GM19193 (cell line): ENCODE measurements around the gene S100A16.

Experiments
- POLR2A ChIP-seq: IDR thresholded peaks from 4 replicates; pipeline ENCODE4 v1.6.1; 2011; ENCODE audit not compliant: insufficient read depth, insufficient read length; ENCODE audit errors: extremely low read depth

S100A16 gene

GRCh38 chr1:153646672-153647345, 33.9 kb upstream of the S100A16 start:
- TF ChIP-seq POLR2A, result no peak

- no peak for TF ChIP-seq POLR2A
Observed at GRCh38 chr1:153643816-153644215, 30.9 kb upstream of the S100A16 start.

- TF ChIP-seq POLR2A, result no peak
Observed at GRCh38 chr1:153643100-153643499, 30.2 kb upstream of the S100A16 start.

GRCh38 chr1:153642161-153642560, 29.2 kb upstream of the S100A16 start:
- no peak for TF ChIP-seq POLR2A

DNA sequence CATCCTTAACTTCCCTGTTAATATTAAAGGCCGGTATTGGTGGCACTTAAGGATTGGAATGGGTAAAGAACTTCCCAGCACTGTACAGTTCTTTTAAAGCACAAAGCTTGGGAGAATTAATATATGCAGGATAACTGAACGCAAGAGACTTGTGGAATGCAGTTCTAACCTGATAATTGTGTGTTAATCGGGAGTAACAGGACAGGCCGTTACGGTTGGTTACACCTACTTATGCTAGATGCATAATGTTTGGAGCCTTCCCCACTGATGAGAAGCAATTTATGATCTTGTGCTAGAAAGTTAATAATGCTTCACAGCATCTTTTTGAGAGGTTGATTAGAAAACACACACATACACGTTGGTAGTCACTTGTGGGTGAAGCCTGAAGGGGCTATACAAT, 27.9 kb upstream of the S100A16 start:
- TF ChIP-seq POLR2A, result no peak

- TF ChIP-seq POLR2A, result no peak
Observed at GRCh38 chr1:153639280-153639679, 26.3 kb upstream of the S100A16 start.

- TF ChIP-seq POLR2A, result no peak
Observed at GRCh38 chr1:153638261-153638660, 25.3 kb upstream of the S100A16 start.

DNA sequence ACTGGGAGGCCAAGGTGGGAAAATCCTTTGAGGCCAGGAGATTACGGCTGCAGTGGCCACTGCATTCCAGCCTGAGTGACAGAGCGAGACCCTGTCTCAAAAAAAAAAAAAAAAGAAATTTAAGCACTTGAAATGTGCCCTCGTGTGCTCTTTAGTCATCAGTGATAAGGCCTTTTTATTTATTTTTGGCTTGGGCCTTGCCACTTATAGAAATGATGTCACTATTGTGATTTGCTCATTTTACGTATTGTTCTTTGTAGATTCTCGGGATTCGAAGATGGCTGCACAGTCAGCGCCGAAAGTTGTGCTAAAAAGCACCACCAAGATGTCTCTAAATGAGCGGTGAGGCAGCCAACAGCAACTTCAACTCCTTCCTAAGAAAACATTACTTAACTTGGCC, 23.4 kb upstream of the S100A16 start:
- TF ChIP-seq POLR2A, result no peak

DNA sequence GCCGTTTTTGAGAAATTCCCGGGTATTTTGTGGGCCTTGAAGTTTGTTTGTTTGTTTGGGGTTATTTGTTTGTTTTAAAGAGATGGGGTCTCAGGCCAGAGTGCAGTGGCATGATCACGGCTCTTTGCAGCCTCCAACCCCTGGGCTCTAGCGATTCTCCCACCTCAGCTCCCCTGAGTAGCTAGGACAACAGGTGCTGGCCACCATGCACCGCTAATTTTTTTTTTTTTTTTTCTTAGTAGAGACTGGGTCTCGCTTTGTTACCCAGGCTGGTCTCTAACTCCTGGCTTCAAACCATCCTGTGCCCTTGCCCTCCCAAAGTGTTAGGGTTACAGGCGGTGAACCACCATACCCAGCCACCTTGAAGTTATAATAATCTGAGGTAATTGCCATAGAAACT, 22.9 kb upstream of the S100A16 start:
- TF ChIP-seq POLR2A, result no peak

- peak; percentile 97 for TF ChIP-seq POLR2A
Observed at GRCh38 chr1:153633754-153634665, 21.1 kb upstream of the S100A16 start, which contains the start of gene CHTOP. Gene CHTOP, plus strand, starts transcription at chr1:153634066. Its CDS starts 2,523 bp downstream, at chr1:153636589.

DNA sequence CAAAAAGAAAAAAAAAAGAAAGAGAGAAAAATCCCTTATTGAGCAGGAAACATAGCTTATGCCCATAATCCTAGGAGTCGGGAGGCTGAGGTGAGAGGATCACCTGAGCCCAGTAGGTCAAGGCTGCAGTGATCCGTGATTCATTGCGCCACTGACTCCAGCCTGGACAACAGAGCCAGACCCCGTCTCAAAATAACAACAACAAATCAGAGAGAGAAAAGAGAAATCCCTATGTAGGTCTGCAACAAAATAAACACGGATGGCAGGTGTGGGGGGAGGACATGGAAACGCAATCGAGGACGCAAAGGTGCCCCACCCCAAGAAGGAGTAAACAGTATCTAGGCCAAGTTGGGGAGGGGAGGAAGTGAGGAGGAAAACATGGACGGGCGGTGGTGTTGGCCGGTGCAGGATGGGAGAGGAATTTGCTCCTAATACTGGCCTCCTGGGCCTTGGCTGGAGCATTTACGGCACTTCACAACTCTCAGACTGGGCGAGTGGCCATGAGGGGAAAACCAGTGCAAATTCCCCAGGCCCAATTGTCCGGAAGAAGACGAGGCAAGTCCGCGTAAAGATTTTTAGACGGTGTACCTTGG, 20.3 kb upstream of the S100A16 start:
- TF ChIP-seq POLR2A, result no peak

GRCh38 chr1:153631047-153632022, 18.4 kb upstream of the S100A16 start:
- TF ChIP-seq POLR2A, result no peak

DNA sequence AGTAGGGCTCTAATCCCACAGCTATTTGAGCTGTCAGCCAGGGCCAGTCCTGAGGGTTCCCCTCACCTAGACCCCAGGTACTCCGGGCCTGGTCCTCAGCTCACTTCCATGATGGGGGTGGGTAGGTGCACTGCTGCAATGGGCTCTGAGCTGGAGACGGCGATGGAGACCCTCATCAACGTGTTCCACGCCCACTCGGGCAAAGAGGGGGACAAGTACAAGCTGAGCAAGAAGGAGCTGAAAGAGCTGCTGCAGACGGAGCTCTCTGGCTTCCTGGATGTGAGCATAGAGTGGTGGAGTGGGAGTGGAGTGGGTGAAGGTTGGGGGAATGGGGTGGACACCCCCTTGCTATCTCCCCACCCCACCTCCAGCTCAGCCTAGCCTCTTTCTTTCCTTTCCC, 17.4 kb upstream of the S100A16 start:
- no peak for TF ChIP-seq POLR2A

DNA sequence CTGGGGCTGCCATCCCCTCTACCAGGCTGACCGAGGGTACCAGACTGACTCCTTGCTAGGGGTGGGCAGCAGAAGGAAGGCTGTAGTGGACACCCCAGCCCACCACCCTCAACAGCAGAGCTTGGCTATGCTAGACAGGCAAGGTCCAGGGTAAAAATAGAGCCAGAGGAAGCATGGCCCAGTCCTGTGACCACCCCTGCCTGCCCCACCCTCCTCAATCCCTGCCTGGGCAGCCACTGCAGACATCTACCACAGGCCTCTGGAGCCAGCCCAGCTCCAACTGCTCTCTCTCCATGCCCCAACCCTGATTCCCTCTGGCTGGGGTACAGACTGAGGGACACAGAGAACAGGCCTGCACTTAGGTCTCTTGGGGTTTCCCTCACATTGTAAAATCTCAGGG, 17.0 kb upstream of the S100A16 start:
- TF ChIP-seq POLR2A, result no peak

- TF ChIP-seq POLR2A, result no peak
Observed at GRCh38 chr1:153629343-153629665, 16.4 kb upstream of the S100A16 start.

- TF ChIP-seq POLR2A, result no peak
Observed at GRCh38 chr1:153628638-153629342, 15.9 kb upstream of the S100A16 start.
